GM18508 (cell line): ENCODE measurements around the gene OTOL1.

Source experiments
- ATAC-seq: cut with Tn5 transposase; IDR thresholded peaks from one replicate; pipeline ENCODE4 v1.9.1; 2021; ENCODE audit warnings: moderate number of reproducible peaks; ENCODE audit not compliant: insufficient read depth, unreplicated experiment

The OTOL1 gene

DNA sequence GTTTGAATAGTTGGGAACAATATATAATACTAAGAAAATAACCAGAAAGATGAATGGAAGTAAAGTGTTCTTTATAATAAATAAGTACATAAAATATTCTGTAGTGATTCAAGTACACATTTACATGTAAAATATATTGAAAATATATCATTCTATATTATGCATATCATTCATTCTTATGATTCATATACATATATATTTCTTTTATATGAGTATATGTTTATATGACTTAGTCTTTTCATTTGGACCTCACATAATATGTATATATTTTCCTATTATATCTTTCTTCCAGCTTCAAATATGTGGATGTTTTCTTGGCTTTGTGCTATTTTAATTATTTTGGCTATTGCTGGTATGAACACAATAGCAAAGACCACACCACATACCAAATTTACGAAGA, at the start of gene OTOL1:
Gene OTOL1 (plus strand): TSS at position 301 of the 400 bp plus-strand sequence. CDS start 0 bp downstream, at position 301.
- ATAC-seq = no peak

DNA sequence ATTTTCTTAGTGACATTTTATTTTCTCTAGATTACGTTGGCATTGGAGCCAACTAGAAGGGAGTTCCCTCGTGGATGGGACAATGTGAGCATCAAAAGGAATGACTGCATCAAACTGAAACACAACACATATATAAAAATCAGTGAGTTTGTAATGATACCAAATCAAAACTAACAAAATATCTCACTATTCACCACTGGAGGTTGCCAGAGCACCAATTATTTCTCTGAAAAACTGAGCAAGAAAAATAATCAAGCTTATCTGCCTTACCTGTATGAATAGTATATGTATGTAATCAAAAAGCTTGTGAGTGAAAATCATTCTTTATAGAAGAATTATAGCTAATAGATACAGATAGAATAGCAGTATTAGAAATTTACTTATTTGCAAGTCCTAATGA, 46.8 kb upstream of the OTOL1 start:
- no peak for ATAC-seq

DNA sequence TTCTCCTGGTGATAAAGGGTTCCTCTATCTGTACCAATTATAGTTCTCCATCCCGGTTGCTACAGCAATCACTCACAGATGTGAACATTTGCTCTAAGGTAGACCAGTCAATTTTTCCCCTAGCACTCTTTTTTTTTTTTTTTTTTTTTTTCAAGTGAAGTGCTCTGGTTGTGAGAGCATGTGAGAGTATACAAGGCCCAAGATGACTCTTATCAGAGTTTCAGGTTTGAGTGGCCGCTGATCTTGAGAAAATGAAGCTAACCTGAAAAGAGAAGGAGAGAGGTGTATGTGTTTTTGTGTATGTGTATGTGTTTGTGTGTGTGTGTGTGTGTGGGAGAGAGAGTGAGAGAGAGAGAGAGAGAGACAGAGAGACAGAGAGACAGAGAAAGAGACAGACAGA, 44.4 kb upstream of the OTOL1 start:
- no peak for ATAC-seq

DNA sequence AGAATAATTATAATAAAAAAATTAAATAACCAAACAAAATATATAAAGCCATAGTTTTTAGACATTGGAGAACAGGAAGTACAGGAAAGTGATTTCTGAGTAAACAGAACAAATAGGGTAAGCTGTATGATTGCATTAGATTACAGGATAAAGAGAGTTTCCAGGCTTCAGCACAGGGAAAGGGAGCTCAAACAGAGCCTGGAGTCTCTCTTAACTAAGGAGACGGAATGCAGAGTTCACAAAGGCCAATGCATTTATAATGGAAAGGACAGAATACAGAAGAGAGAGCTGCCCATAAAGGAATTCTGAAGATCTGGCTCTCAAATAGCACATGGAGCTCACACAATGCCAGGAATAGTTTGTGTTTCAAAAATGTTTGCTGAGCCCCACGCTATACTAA, 42.0 kb upstream of the OTOL1 start:
- ATAC-seq = no peak

DNA sequence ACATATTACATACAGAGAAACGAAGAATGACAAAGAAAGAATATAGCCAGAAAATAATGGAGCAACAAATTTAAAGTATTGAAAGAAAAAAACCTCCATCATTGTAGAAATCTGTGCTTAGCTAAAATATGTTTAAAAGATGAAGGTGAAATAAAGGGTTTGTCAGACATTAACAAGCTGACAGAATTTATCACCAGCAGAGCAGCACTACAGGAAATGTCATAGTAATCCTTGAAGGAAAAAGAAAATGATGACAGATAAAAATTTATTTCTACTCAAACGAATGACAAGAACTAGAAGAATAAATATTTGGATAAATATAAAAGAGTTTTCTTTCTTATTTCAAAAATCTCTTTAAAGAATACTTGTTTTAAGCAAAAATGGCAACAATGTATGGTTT, 40.6 kb upstream of the OTOL1 start:
- no peak for ATAC-seq

GRCh38 chr3:161462138-161462537, 34.5 kb upstream of the OTOL1 start:
- no peak for ATAC-seq

DNA sequence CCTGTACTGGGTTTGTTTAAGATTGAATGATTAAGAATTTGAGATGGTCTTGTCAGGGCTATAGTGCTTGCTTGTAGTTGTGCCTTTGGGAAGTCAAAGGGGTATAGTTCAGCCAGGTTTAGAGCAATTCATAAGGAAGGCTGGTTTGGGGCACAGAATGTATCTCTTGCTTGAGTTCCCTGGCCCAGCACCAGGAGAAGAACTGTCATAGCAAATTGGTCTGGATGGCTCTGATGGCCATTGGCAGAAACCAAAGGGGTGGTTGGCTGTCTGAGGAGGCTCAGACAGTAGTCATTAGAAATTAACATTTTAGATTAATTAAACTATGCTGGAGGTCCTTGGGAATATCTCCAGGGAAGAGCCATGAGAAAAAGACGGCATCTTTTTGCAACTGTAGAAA, 25.4 kb upstream of the OTOL1 start:
- ATAC-seq = no peak

DNA sequence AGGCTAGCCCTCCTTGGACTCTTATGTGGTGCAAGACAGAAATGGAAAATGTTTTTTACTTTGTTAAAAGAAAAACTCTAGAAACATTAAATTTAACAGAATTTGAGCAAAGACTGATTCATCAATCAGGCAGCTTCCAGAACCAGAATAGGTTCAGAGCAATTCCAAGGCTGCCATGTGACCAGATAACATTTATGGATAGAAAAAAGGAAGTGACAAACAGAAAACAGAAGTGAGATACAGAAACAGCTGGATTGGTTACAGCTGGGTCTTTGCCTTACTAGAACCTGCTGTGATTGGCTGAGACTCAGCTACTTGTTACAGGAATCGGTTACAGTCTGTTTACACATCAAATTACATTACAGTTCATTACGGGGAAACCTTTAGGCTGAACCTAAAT, 22.5 kb upstream of the OTOL1 start:
- ATAC-seq = no peak

DNA sequence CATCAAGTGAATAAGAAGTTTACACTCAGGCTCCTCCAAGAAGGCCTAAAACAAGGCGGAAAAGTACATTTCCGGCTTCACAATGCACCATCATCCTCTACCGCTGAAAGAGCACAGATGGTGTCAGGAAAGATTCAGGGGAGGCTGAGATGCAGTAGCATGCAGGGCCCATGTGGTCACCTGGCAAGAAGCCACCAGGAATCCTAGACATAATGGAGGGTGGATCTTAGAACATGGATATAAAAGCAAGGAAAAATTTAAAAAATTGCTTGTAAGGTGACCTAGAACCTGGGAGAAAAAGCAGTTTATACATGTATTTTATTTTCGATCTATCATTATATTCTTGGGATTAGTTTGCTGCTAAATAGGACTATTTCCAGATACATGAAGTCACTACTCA, 21.9 kb upstream of the OTOL1 start:
- no peak for ATAC-seq

DNA sequence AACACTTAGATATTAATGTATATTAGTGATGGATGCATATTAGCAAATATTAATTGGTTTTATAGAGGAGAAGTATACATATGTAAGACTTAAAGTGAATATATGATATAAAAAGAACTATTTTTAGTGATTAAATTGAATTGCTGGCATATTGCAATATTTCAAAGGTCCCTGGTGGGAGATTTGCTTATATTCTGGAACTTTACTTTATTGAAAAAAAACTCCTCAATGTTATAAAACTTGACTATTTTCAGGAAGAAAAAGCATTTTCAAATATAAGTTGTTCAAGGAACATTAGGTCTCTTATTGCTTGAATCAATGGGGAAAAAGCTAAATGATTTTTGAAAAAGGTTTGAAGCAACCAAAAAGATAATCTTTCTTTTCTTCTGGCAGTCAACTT, 21.4 kb upstream of the OTOL1 start:
- no peak for ATAC-seq

DNA sequence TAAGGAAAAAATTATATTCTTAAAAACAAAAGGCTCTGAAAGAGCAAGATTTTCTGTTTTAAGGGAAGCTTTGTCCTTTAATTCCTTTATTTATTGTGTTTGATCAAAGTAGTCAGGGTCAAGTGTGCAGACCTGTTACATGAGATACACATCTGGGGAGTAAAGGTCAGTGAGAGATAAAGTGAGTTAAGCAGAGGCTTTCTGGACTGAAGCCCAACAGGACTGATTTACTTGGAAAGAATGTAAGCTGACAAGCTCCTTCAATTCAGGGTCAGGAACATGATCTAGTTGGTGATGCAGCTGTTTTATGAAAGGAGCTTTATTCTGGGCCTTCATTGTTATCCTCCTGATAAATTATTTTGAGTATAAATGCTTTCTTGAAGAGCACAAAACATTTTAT, 20.7 kb upstream of the OTOL1 start:
- ATAC-seq = no peak

DNA sequence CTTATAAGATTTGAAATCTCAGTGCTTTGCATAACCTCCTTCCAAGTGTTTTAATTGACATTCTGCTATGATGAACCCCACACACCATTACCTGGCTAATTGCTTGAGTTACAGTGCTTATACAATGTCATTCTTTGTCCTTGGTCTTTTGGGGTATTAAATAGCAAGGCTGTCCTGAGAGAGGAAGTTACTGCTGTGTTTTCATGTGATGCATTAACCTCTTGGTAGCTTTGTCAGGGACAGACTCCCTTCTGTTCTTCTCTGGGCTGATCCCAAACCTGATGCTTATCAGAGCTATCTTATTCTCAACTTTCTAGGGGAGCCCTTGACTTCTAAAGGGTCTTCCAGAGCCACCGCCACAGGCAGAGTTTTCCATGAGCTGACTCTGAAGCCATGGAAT, 12.4 kb upstream of the OTOL1 start:
- no peak for ATAC-seq

DNA sequence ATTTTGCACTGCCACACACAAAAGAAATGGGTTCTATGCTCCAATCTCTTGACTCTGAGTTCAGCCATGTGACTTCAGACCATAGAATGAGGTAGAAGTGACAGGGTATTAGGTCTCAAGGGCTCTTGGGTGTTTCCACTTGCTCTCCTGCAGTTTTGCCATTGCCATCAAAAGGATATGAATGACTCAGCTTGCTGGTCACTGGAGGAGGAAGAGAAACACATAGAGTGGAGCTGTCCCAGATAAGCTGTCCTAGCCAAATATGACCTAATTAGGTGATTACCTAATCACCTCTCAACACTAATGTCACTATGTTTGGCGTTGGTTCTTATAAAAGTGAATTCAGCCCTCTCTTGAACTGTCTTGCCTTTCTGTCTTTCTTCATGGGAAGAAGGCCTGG, 8.3 kb upstream of the OTOL1 start:
- ATAC-seq = peak; percentile 56

DNA sequence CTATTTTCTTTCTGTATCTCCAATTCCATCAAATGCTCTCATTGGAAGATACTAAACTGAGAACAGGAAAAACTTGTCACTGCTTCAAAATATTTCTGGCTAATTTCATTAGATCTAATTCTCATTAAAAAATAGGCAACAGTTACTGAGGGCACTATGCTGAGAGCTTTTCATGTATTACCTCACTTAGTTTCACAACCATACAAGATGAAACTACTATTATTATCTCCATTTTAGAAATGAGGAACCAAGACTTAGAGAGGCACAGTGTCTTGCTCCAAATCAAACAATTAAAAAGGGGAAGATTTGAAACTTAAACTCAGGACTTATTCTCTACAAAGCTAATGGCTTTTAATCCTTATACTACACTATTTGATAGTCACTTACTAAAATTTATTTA, 7.2 kb upstream of the OTOL1 start:
- ATAC-seq = peak; percentile 95

DNA sequence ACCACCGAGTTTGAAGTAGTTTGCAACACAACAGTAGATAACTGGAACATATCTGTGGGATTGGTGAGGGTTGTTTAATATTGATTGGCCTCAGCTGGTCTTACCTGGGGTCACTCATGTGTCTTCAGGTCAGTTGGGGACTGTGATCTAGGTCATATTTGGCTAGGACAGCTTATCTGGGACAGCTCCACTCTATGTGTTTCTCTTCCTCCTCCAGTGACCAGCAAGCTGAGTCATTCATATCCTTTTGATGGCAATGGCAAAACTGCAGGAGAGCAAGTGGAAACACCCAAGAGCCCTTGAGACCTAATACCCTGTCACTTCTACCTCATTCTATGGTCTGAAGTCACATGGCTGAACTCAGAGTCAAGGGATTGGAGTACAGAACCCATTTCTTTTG, 5.8 kb upstream of the OTOL1 start:
- peak; percentile 51 for ATAC-seq

DNA sequence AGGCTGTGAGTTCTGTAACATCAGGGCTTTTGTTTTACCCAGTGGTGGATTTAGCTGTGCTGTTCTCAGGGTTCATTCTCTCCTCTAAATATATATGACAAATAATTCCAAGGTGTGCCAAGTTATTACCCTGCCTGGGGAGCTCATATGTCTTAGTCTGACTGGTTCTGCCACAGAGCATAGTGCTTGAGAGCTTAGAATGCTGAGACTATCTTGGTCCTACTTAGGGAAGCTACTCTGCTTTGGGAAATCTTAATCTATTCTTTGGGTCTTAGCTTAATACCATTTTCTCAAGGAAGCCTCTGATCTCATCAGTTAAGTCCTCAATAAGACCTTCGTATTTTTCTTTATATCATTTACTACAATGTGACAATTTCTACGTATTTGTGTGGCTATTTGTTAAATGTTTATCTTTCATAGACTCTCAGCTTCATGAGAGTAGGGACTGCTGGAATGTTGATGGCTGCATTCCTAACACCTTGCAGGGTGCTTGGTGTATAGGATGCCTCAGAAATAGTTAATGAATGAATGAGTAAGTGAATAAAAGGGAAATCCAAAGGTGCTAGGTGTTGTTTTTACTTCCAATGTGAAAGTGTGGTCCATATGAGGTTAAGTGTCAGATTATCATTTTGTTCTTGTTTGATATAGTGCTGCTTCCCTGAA, 1.8 kb downstream of the OTOL1 start:
- no peak for ATAC-seq

GRCh38 chr3:161500068-161500796, 3.6 kb downstream of the OTOL1 start:
- ATAC-seq = no peak

- no peak for ATAC-seq
Observed at GRCh38 chr3:161503271-161503670, 6.7 kb downstream of the OTOL1 start.

- peak; percentile 66 for ATAC-seq
Observed at GRCh38 chr3:161508852-161509477, 12.4 kb downstream of the OTOL1 start.

GRCh38 chr3:161510510-161511260, 14.1 kb downstream of the OTOL1 start:
- ATAC-seq = no peak

GRCh38 chr3:161523916-161524315, 27.3 kb downstream of the OTOL1 start:
- no peak for ATAC-seq
